ENCODE results near the gene ADAM12. TPM values are rescaled to one million over a fixed set of nuclear protein-coding genes. Genes with fewer than 3 reads are reported as not detected.

The ADAM12 gene
- total and polyA plus RNA-seq, 2 experiments from 2014 or later = 0.13 to 0.87 TPM

DNA sequence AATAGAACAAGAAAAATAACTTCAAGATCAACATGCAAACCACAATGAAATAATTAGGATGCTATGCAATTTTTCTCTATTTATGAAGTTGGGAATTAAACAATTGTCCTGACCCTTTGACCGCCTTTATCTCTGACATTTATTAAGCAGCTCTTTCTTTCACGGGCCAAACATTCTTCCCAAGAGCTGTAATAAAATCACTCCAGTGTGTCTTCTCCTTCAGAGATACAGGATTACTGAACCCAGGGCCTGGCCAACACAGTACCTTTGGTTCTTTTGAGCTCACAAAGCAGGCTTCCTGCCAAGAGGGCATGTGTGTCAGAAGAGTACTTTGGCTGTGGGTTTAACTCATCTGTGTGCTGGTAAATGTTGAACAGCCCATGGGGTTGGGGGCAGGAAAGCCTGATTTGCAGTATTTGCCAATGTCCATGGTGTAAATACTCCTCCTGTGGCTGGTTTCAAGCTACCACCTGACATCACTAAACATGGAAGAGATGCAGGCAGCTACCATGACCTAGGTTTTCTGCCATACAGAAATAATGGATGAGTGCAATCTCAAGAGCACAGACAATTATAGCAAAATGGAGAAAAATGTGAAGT lies 370.2 kb downstream of the ADAM12 start:
- H2AFZ ChIP-seq = no peak overlapping the region
- ATAC-seq (no peak), DNase-seq (ENCODE audit: low spot score) (no peak)
- H3K4me1 ChIP-seq (ENCODE audit: insufficient read depth) = no peaks in the 10 kb centered on the region
- Mint-ChIP-seq H3K9me3 (no peaks in the 10 kb centered on the region; the same call in 2 of the 3 replicates), H3K27ac (no peak overlapping the region), H3K4me3 (no peak overlapping the region), H3K4me1 (peaks cover 6% of the 10 kb centered on the region; the same call in 1 of the 3 replicates), H3K36me3 (ENCODE audit: low read depth) (no peaks in the 10 kb centered on the region), H3K27me3 (ENCODE audit: insufficient read depth, low read depth, poor library complexity) (peaks cover 3% of the 10 kb centered on the region)
- no peak for TF ChIP-seq JUNB (IDR thresholded peaks at IDR 0.05; ENCODE audit: unreplicated experiment)
- no peak for TF ChIP-seq ZNF114 (CRISPR knock-in tag; IDR thresholded peaks at IDR 0.05)
- no peak for TF ChIP-seq NANOG (IDR thresholded peaks at IDR 0.05; ENCODE audit: borderline replicate concordance)
- TF ChIP-seq, protein P1, sequence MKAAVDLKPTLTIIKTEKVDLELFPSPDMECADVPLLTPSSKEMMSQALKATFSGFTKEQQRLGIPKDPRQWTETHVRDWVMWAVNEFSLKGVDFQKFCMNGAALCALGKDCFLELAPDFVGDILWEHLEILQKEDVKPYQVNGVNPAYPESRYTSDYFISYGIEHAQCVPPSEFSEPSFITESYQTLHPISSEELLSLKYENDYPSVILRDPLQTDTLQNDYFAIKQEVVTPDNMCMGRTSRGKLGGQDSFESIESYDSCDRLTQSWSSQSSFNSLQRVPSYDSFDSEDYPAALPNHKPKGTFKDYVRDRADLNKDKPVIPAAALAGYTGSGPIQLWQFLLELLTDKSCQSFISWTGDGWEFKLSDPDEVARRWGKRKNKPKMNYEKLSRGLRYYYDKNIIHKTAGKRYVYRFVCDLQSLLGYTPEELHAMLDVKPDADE (IDR thresholded peaks at IDR 0.05) = no peak
- TF ChIP-seq POLR2AphosphoS5 (IDR thresholded peaks at IDR 0.05; ENCODE audit: low read depth) = no peak
- TF ChIP-seq, protein P2, sequence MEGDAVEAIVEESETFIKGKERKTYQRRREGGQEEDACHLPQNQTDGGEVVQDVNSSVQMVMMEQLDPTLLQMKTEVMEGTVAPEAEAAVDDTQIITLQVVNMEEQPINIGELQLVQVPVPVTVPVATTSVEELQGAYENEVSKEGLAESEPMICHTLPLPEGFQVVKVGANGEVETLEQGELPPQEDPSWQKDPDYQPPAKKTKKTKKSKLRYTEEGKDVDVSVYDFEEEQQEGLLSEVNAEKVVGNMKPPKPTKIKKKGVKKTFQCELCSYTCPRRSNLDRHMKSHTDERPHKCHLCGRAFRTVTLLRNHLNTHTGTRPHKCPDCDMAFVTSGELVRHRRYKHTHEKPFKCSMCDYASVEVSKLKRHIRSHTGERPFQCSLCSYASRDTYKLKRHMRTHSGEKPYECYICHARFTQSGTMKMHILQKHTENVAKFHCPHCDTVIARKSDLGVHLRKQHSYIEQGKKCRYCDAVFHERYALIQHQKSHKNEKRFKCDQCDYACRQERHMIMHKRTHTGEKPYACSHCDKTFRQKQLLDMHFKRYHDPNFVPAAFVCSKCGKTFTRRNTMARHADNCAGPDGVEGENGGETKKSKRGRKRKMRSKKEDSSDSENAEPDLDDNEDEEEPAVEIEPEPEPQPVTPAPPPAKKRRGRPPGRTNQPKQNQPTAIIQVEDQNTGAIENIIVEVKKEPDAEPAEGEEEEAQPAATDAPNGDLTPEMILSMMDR (conservative IDR thresholded peaks at IDR 0.05; ENCODE audit: low read depth in 2 of 2) = no peak
- TF ChIP-seq EZH2phosphoT487 (IDR thresholded peaks at IDR 0.05; ENCODE audit: unreplicated experiment) = no peak
- no peak for TF ChIP-seq ZNF331 (CRISPR knock-in tag; IDR thresholded peaks at IDR 0.05; ENCODE audit: low read depth)
- TF ChIP-seq, protein P3, sequence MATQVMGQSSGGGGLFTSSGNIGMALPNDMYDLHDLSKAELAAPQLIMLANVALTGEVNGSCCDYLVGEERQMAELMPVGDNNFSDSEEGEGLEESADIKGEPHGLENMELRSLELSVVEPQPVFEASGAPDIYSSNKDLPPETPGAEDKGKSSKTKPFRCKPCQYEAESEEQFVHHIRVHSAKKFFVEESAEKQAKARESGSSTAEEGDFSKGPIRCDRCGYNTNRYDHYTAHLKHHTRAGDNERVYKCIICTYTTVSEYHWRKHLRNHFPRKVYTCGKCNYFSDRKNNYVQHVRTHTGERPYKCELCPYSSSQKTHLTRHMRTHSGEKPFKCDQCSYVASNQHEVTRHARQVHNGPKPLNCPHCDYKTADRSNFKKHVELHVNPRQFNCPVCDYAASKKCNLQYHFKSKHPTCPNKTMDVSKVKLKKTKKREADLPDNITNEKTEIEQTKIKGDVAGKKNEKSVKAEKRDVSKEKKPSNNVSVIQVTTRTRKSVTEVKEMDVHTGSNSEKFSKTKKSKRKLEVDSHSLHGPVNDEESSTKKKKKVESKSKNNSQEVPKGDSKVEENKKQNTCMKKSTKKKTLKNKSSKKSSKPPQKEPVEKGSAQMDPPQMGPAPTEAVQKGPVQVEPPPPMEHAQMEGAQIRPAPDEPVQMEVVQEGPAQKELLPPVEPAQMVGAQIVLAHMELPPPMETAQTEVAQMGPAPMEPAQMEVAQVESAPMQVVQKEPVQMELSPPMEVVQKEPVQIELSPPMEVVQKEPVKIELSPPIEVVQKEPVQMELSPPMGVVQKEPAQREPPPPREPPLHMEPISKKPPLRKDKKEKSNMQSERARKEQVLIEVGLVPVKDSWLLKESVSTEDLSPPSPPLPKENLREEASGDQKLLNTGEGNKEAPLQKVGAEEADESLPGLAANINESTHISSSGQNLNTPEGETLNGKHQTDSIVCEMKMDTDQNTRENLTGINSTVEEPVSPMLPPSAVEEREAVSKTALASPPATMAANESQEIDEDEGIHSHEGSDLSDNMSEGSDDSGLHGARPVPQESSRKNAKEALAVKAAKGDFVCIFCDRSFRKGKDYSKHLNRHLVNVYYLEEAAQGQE (IDR thresholded peaks at IDR 0.05; ENCODE audit: unreplicated experiment) = no peak
- TF ChIP-seq EZH2 (IDR thresholded peaks at IDR 0.05; ENCODE audit: low read depth, unreplicated experiment) = no peak
- TF ChIP-seq STAT1 (IDR thresholded peaks at IDR 0.05; ENCODE audit: unreplicated experiment) = no peak
- H3K4me2 ChIP-seq = no peak overlapping the region
- no peak overlapping the region for H3K27ac ChIP-seq (ENCODE audit: low read depth)
- no peaks in the 10 kb centered on the region for H3K27me3 ChIP-seq (ENCODE audit: insufficient read depth)
- H3K79me2 ChIP-seq (replicated peaks; ENCODE audit: insufficient read depth) = no peaks in the 10 kb centered on the region
- no peaks in the 10 kb centered on the region for H4K20me1 ChIP-seq (replicated peaks; ENCODE audit: insufficient read depth)
- no peaks in the 10 kb centered on the region for H3K36me3 ChIP-seq (ENCODE audit: insufficient read depth)
- H3K9me2 ChIP-seq (ENCODE audit: insufficient read depth) = peaks cover 6% of the 10 kb centered on the region
- H3K4me3 ChIP-seq = no peak overlapping the region
- H3F3A ChIP-seq (replicated peaks; ENCODE audit: low read depth) = no peaks in the 10 kb centered on the region
